Activated naive CD8-positive, alpha-beta T cell (primary cell): ENCODE measurements around the gene RBP3.

ENCODE experiments used
- H3K27ac Mint-ChIP-seq: one replicate; pipeline ENCODE4 v1.8.0; 2021; ENCODE audit warnings: mixed read lengths
- H3K27me3 Mint-ChIP-seq: one replicate; pipeline ENCODE4 v1.8.0; 2021; ENCODE audit warnings: mixed read lengths
- H3K36me3 Mint-ChIP-seq: one replicate; pipeline ENCODE4 v1.8.0; 2021; ENCODE audit warnings: mixed read lengths
- H3K4me1 Mint-ChIP-seq: one replicate; pipeline ENCODE4 v1.8.0; 2021; ENCODE audit warnings: low read depth, mixed read lengths
- H3K4me3 Mint-ChIP-seq: one replicate; pipeline ENCODE4 v1.8.0; 2021; ENCODE audit warnings: mild to moderate bottlenecking, mixed read lengths
- H3K9me3 Mint-ChIP-seq: one replicate; pipeline ENCODE4 v1.8.0; 2021; ENCODE audit warnings: low read depth, mixed read lengths

RBP3 gene

GRCh38 chr10:47354900-47355299 is 6.7 kb downstream of the RBP3 start:
- Mint-ChIP-seq H3K27me3 (no peaks in the 10 kb centered on the region), H3K36me3 (no peaks in the 10 kb centered on the region), H3K27ac (no peak overlapping the region), H3K4me1 (no peaks in the 10 kb centered on the region), H3K9me3 (no peaks in the 10 kb centered on the region), H3K4me3 (no peak overlapping the region)

DNA sequence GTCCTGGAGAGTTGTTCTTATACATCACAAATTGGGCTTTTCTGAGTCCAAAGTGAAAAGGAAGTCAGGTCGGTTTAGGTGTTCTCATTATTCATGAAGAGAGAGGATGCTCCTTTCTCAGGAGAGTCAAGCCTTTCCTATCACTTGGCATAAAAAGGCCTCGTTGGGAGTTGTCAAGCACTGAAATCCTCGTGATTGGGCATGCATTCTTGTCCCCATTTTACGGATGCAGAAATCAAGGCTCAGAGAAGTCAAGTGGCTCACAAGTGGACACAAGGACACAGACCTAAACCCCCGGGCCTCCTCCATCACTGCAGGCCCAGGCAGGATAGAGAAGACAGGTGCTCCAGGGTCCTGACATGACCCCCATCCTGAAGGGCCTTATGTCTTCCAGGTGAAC is 8.5 kb downstream of the RBP3 start:
- H3K4me1 Mint-ChIP-seq: no peaks in the 10 kb centered on the region
- H3K36me3 Mint-ChIP-seq: no peaks in the 10 kb centered on the region
- H3K4me3 Mint-ChIP-seq: no peak overlapping the region
- no peak overlapping the region for H3K27ac Mint-ChIP-seq
- no peaks in the 10 kb centered on the region for H3K9me3 Mint-ChIP-seq
- H3K27me3 Mint-ChIP-seq: no peaks in the 10 kb centered on the region

GRCh38 chr10:47357131-47357582 is 9.0 kb downstream of the RBP3 start:
- Mint-ChIP-seq H3K36me3 (no peaks in the 10 kb centered on the region), H3K9me3 (no peaks in the 10 kb centered on the region), H3K27me3 (no peaks in the 10 kb centered on the region), H3K27ac (no peak overlapping the region), H3K4me3 (no peak overlapping the region), H3K4me1 (no peaks in the 10 kb centered on the region)

- Mint-ChIP-seq H3K4me1 (no peaks in the 10 kb centered on the region), H3K27me3 (no peaks in the 10 kb centered on the region), H3K9me3 (no peaks in the 10 kb centered on the region), H3K27ac (no peak overlapping the region), H3K4me3 (no peak overlapping the region), H3K36me3 (no peaks in the 10 kb centered on the region)
Measured at GRCh38 chr10:47357911-47358310, 9.7 kb downstream of the RBP3 start.

- Mint-ChIP-seq H3K4me1 (no peaks in the 10 kb centered on the region), H3K27me3 (no peaks in the 10 kb centered on the region), H3K9me3 (no peaks in the 10 kb centered on the region), H3K27ac (no peak overlapping the region), H3K36me3 (no peaks in the 10 kb centered on the region), H3K4me3 (no peak overlapping the region)
Measured at GRCh38 chr10:47358457-47358856, 10.3 kb downstream of the RBP3 start.

DNA sequence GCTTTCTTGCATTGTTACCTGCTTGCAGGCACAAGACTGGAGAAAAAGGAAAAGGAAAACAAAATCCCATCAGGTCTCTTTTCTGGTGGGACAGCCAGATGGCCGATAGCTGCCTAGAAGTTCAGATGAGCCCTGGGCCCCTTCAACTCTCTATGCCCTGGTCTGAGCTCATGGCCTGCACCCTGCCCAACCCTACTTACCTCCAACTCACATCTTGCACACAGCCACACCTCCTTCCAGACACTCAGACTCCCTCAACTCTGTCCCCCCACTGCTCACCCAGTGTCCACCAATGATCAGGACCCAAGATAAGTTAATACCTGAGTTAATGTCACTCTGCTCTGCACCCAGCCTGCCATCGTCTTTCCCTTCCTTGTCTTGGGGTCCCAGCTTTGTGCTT is 10.9 kb downstream of the RBP3 start:
- no peaks in the 10 kb centered on the region for H3K9me3 Mint-ChIP-seq
- H3K27ac Mint-ChIP-seq: no peak overlapping the region
- H3K27me3 Mint-ChIP-seq: no peaks in the 10 kb centered on the region
- no peaks in the 10 kb centered on the region for H3K36me3 Mint-ChIP-seq
- no peak overlapping the region for H3K4me3 Mint-ChIP-seq
- H3K4me1 Mint-ChIP-seq: no peaks in the 10 kb centered on the region

- no peaks in the 10 kb centered on the region for H3K27me3 Mint-ChIP-seq
- no peak overlapping the region for H3K27ac Mint-ChIP-seq
- no peaks in the 10 kb centered on the region for H3K9me3 Mint-ChIP-seq
- no peak overlapping the region for H3K4me3 Mint-ChIP-seq
- no peaks in the 10 kb centered on the region for H3K4me1 Mint-ChIP-seq
- no peaks in the 10 kb centered on the region for H3K36me3 Mint-ChIP-seq
Measured at GRCh38 chr10:47359626-47360418, 11.7 kb downstream of the RBP3 start.

DNA sequence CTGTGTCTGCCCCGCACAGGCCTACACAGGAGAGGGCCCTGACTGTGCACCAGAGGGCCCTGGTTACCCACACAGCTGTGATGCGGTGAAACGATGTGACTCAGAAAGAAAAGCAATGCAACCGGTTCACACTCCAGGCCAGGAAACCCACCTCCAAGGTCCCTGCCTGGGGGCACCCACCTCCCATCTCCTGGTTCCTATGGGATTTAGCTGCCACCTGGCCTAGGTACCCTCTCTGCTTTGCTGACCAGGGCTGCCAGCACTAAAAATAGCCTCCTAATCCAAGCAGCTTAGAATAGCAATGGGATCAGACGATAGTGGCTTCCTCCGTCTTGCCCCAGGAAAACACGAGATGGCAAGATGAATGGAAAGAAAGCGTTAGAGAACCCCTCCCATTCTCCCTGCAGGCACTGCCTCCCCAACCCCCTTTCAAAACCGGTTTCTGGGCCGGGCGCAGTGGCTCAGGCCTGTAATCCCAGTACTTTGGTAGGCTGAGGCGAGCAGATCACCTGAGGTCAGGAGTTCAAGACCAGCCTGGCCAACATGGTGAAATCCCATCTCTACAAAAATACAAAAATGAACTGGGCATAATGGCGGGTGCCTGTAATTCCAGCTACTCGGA is 12.4 kb downstream of the RBP3 start:
- Mint-ChIP-seq H3K27ac (no peak overlapping the region), H3K4me3 (no peak overlapping the region), H3K36me3 (no peaks in the 10 kb centered on the region), H3K9me3 (no peaks in the 10 kb centered on the region), H3K4me1 (no peaks in the 10 kb centered on the region), H3K27me3 (no peaks in the 10 kb centered on the region)

DNA sequence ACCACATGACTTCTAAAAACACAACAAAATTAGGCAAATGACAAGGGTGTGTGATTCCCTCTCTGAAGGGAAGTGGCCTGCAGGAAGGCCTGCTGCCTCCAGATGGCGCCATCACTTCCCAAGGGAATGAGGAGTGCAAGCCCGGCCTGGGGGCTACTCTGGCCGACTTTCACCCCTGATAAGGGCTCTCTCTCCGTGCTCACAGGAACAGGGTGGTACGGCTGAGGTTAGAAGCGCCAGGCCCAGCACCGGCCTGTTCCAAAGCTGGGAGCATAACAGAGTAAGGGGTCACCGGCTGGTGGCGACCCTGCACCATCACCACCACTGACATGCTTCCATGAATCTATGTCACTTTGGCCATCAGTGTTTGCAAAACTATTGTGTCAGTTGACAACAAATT is 13.1 kb downstream of the RBP3 start:
- Mint-ChIP-seq H3K27me3 (no peaks in the 10 kb centered on the region), H3K9me3 (no peaks in the 10 kb centered on the region), H3K27ac (no peak overlapping the region), H3K36me3 (no peaks in the 10 kb centered on the region), H3K4me1 (no peaks in the 10 kb centered on the region), H3K4me3 (no peak overlapping the region)

- Mint-ChIP-seq H3K4me3 (no peak overlapping the region), H3K4me1 (no peaks in the 10 kb centered on the region), H3K27me3 (no peaks in the 10 kb centered on the region), H3K27ac (no peak overlapping the region), H3K36me3 (no peaks in the 10 kb centered on the region), H3K9me3 (no peaks in the 10 kb centered on the region)
Measured at GRCh38 chr10:47362199-47362598, 14.0 kb downstream of the RBP3 start.

DNA sequence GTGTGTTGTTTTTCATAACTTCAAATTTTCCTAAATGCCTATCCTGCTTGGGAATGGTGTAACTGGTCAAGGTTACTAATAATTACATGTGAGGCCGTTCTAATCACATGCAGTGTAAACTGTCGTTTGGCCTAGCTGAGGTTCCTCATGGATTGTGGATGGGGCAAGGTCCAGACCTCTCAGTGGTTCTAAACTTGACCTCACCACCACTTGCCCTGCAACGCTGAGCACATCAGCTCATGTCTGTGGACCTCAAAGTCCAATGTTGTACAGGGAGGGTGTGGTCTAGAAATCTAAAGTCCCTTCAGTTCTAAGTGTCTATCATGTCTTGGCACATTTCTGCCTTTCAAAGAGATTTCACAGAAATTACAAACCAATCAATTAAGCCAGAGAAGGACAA is 15.6 kb downstream of the RBP3 start:
- Mint-ChIP-seq H3K4me3 (no peak overlapping the region), H3K36me3 (no peaks in the 10 kb centered on the region), H3K4me1 (no peaks in the 10 kb centered on the region), H3K27ac (no peak overlapping the region), H3K27me3 (no peaks in the 10 kb centered on the region), H3K9me3 (no peaks in the 10 kb centered on the region)

GRCh38 chr10:47364366-47364765 is 16.2 kb downstream of the RBP3 start:
- Mint-ChIP-seq H3K27me3 (no peaks in the 10 kb centered on the region), H3K4me1 (no peaks in the 10 kb centered on the region), H3K4me3 (no peak overlapping the region), H3K36me3 (no peaks in the 10 kb centered on the region), H3K27ac (no peak overlapping the region), H3K9me3 (no peaks in the 10 kb centered on the region)

GRCh38 chr10:47364911-47365310 is 16.7 kb downstream of the RBP3 start:
- Mint-ChIP-seq H3K4me3 (no peak overlapping the region), H3K27me3 (no peaks in the 10 kb centered on the region)

GRCh38 chr10:47365431-47366180 is 17.4 kb downstream of the RBP3 start:
- Mint-ChIP-seq H3K27ac (no peak overlapping the region), H3K27me3 (no peaks in the 10 kb centered on the region), H3K4me1 (no peaks in the 10 kb centered on the region), H3K9me3 (no peaks in the 10 kb centered on the region), H3K36me3 (no peaks in the 10 kb centered on the region), H3K4me3 (no peak overlapping the region)

More at GRCh38 chr10:47364911-47365310, 16.7 kb downstream of the RBP3 start:
- H3K36me3 Mint-ChIP-seq: no peaks in the 10 kb centered on the region
- no peaks in the 10 kb centered on the region for H3K9me3 Mint-ChIP-seq
- no peak overlapping the region for H3K27ac Mint-ChIP-seq
- H3K4me1 Mint-ChIP-seq: no peaks in the 10 kb centered on the region

DNA sequence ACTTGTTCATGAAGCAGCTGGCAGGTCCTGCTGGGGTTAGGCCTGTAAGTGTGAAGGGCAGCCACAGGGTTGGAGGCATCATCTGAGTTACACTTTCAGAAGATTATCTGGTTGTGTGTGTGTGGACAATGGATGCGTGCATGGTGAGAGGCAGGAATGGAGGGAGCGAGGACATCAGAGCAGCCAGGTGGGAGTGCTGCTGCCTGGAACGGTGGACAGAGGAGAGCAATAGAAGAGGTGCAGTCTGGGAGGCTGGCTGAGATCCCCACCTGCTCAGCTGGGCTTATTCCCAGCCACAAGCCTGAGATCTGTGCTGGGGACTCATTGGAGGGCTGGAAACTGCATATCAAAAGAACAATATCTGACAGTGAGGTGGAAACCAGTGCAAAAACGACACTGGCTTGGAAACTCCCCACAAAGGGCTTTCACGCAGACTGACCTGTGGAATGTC is 18.0 kb downstream of the RBP3 start:
- Mint-ChIP-seq H3K36me3 (no peaks in the 10 kb centered on the region), H3K27me3 (no peaks in the 10 kb centered on the region), H3K9me3 (no peaks in the 10 kb centered on the region), H3K27ac (no peak overlapping the region), H3K4me3 (no peak overlapping the region), H3K4me1 (no peaks in the 10 kb centered on the region)
